IMR-90 (cell line): ENCODE data around the gene AUTS2. TPM values are rescaled to one million over a fixed set of nuclear protein-coding genes. Genes with fewer than 3 reads are reported as not detected.

Experiments used
- ATAC-seq: fragments of 200-7000 bp; cut with Tn5 transposase; 2 replicates; pipeline ENCODE4 v1.9.1; 2020; ENCODE audit warnings: low read depth, mild to moderate bottlenecking, moderate library complexity
- BruUV-seq: library from RNA; stranded (reverse); fragments of 400-500 nt; replicated peaks from 2 replicates; lab custom pipeline; 2021; lab: Mats Ljungman, UMichigan
- CTCF ChIA-PET: fragments of 300-600 bp; formaldehyde crosslinking; extraction: SDS; loops from one replicate; lab custom pipeline; 2021; ENCODE audit warnings: antibody characterized with exemption; lab: Yijun Ruan, JAX
- POLR2A ChIA-PET: fragments of 300-600 bp; sonication (Branson Sonifier 250); formaldehyde crosslinking; loops from one replicate; lab custom pipeline; 2022; ENCODE audit warnings: antibody characterized with exemption; ENCODE audit not compliant: unreplicated experiment; lab: Charles Lee
- DNase-seq: peaks from one replicate; pipeline ENCODE4 v3.0.0; 2013
- H2AFZ ChIP-seq: replicated peaks from 2 replicates; pipeline ENCODE3; 2013; ENCODE audit warnings: low read length, mild to moderate bottlenecking; ENCODE audit not compliant: poor library complexity
- H2AK5ac ChIP-seq: 2 replicates; pipeline ENCODE4 v1.6.1; 2013; ENCODE audit warnings: low read depth, low read length, inconsistent platforms
- H2AK9ac ChIP-seq: replicated peaks from 2 replicates; pipeline ENCODE3; 2013; ENCODE audit warnings: mild to moderate bottlenecking, low read depth, low read length, moderate library complexity; ENCODE audit not compliant: poor library complexity
- H2BK120ac ChIP-seq: 2 replicates; pipeline ENCODE4 v1.6.1; 2013; ENCODE audit warnings: low read depth, low read length, inconsistent platforms
- H2BK15ac ChIP-seq: 3 replicates; pipeline ENCODE4 v1.6.1; 2013; ENCODE audit warnings: low read depth, low read length, inconsistent platforms
- H2BK20ac ChIP-seq: 2 replicates; pipeline ENCODE4 v1.6.1; 2013; ENCODE audit warnings: low read depth, mild to moderate bottlenecking, inconsistent platforms, low read length, moderate library complexity
- H2BK5ac ChIP-seq: 2 replicates; pipeline ENCODE4 v1.6.1; 2013; ENCODE audit warnings: mild to moderate bottlenecking, low read depth, low read length, inconsistent platforms; ENCODE audit not compliant: poor library complexity, severe bottlenecking
- H3K14ac ChIP-seq: replicated peaks from 2 replicates; pipeline ENCODE4 v1.6.1; 2013; ENCODE audit warnings: low read depth, low read length, inconsistent platforms
- H3K18ac ChIP-seq: 2 replicates; pipeline ENCODE4 v1.6.1; 2013; ENCODE audit warnings: low read depth, low read length, control low read depth
- H3K23ac ChIP-seq: 2 replicates; pipeline ENCODE4 v1.6.1; 2013; ENCODE audit warnings: low read depth, low read length, inconsistent platforms
- H3K27ac ChIP-seq: 2 replicates; pipeline ENCODE4 v1.5.1; 2013; ENCODE audit warnings: mild to moderate bottlenecking, control low read depth, low read length; ENCODE audit not compliant: insufficient read depth
- H3K27me3 ChIP-seq: 2 replicates; pipeline ENCODE4 v1.6.1; 2013; ENCODE audit warnings: low read length; ENCODE audit not compliant: control insufficient read depth, insufficient read depth
- H3K36me3 ChIP-seq: 2 replicates; pipeline ENCODE4 v1.6.1; 2013; ENCODE audit warnings: low read length, mixed read lengths; ENCODE audit not compliant: control insufficient read depth, insufficient read depth
- H3K4ac ChIP-seq: 2 replicates; pipeline ENCODE4 v1.6.1; 2013; ENCODE audit warnings: low read depth, low read length, inconsistent platforms
- H3K4me1 ChIP-seq: 2 replicates; pipeline ENCODE4 v1.6.1; 2013; ENCODE audit warnings: low read length, mixed read lengths; ENCODE audit not compliant: control insufficient read depth, insufficient read depth
- H3K4me2 ChIP-seq: 2 replicates; pipeline ENCODE4 v1.6.1; 2013; ENCODE audit warnings: low read depth, mild to moderate bottlenecking, control low read depth, low read length, moderate library complexity
- H3K4me3 ChIP-seq: 2 replicates; pipeline ENCODE4 v1.5.1; 2013; ENCODE audit warnings: low read depth, mild to moderate bottlenecking, control low read depth, low read length, moderate library complexity; ENCODE audit not compliant: insufficient read depth
- H3K56ac ChIP-seq: 2 replicates; pipeline ENCODE4 v1.6.1; 2013; ENCODE audit warnings: low read length, inconsistent platforms; ENCODE audit not compliant: insufficient read depth; ENCODE audit errors: extremely low read depth
- H3K79me1 ChIP-seq, 2 experiments: 2 replicates each; pipeline ENCODE4 v1.6.1; 2013; ENCODE audit warnings: low read length in 2 of 2, inconsistent platforms in 1 of 2, low read depth in 1 of 2
- H3K9ac ChIP-seq: 2 replicates; pipeline ENCODE4 v1.6.1; 2013; ENCODE audit warnings: low read depth, low read length, control low read depth
- H3K9me1 ChIP-seq: 2 replicates; pipeline ENCODE4 v1.6.1; 2013; ENCODE audit warnings: low read length, inconsistent platforms; ENCODE audit not compliant: insufficient read depth
- H3K9me3 ChIP-seq: 2 replicates; pipeline ENCODE4 v1.6.1; 2013; ENCODE audit warnings: low read length; ENCODE audit not compliant: control insufficient read depth, insufficient read depth
- H4K20me1 ChIP-seq: 2 replicates; pipeline ENCODE4 v1.6.1; 2013; ENCODE audit warnings: low read length, inconsistent platforms; ENCODE audit not compliant: insufficient read depth
- H4K5ac ChIP-seq: 2 replicates; pipeline ENCODE4 v1.6.1; 2013; ENCODE audit warnings: mild to moderate bottlenecking, low read depth, low read length, control low read depth
- H4K8ac ChIP-seq, 2 experiments: 2 replicates each; pipeline ENCODE4 v1.6.1; 2013; ENCODE audit warnings: low read depth in 2 of 2, low read length in 2 of 2, control low read depth in 1 of 2, inconsistent platforms in 1 of 2
- H4K91ac ChIP-seq: 2 replicates; pipeline ENCODE4 v1.6.1; 2013; ENCODE audit warnings: low read depth, low read length, inconsistent platforms; ENCODE audit not compliant: insufficient read depth
- CEBPB ChIP-seq: IDR thresholded peaks from 2 replicates; pipeline ENCODE4 v1.6.1; 2012; ENCODE audit warnings: low read depth, low read length, improper control_type of control experiment
- CHD1 ChIP-seq: IDR thresholded peaks from 2 replicates; pipeline ENCODE4 v1.6.1; 2012; ENCODE audit warnings: low read depth, low read length, improper control_type of control experiment
- ELK1 ChIP-seq: fragments of 150-350 bp; IDR thresholded peaks from 2 replicates; pipeline ENCODE4 v1.6.1; 2016; ENCODE audit warnings: low read depth, mild to moderate bottlenecking, low read length, moderate library complexity, borderline replicate concordance
- FOS ChIP-seq: fragments of 150-350 bp; IDR thresholded peaks from 2 replicates; pipeline ENCODE4 v1.6.1; 2016; ENCODE audit warnings: low read depth, low read length
- MAFK ChIP-seq: IDR thresholded peaks from 2 replicates; pipeline ENCODE4 v1.6.1; 2012; ENCODE audit warnings: low read depth, low read length, improper control_type of control experiment
- MAZ ChIP-seq: IDR thresholded peaks from 2 replicates; pipeline ENCODE4 v1.6.1; 2012; ENCODE audit warnings: low read depth, mild to moderate bottlenecking, low read length, improper control_type of control experiment, moderate library complexity, borderline replicate concordance
- RAD21 ChIP-seq: IDR thresholded peaks from 2 replicates; pipeline ENCODE4 v1.6.1; 2012; ENCODE audit warnings: low read length, improper control_type of control experiment
- RCOR1 ChIP-seq: IDR thresholded peaks from 2 replicates; pipeline ENCODE4 v1.6.1; 2012; ENCODE audit warnings: mild to moderate bottlenecking, low read length, improper control_type of control experiment; ENCODE audit not compliant: insufficient replicate concordance
- RFX5 ChIP-seq: IDR thresholded peaks from 2 replicates; pipeline ENCODE4 v1.8.0; 2012; ENCODE audit warnings: low read depth, mild to moderate bottlenecking, low read length, moderate library complexity
- SMC3 ChIP-seq: fragments of 150-350 bp; IDR thresholded peaks from 2 replicates; pipeline ENCODE4 v1.6.1; 2016; ENCODE audit warnings: low read depth, mild to moderate bottlenecking, antibody characterized with exemption, low read length, moderate library complexity
- USF2 ChIP-seq: fragments of 150-350 bp; IDR thresholded peaks from 2 replicates; pipeline ENCODE4 v1.6.1; 2017; ENCODE audit warnings: mild to moderate bottlenecking, antibody characterized with exemption, low read length, low read depth
- WGBS, 2 experiments: methylation state at CpG; one replicate each; pipeline versions ENCODE4 v1.1.5 to v1.1.7; 2013; ENCODE audit warnings: missing lambda C conversion rate in 2 of 2; ENCODE audit not compliant: insufficient read length in 1 of 2; ENCODE audit errors: extremely low coverage in 2 of 2; 5-methylcytosine and 5-hydroxymethylcytosine counted together
- dilution Hi-C: fragments of 300-500 bp; cut with HindIII; formaldehyde crosslinking; loops from one replicate; pipeline ENCODE4 v1.14.3; 2018; ENCODE audit warnings: low sequenced_read_pairs; ENCODE audit not compliant: unreplicated experiment
- in situ Hi-C: fragments of 300-500 bp; cut with MboI; formaldehyde crosslinking; loops from 3 replicates; pipeline ENCODE4 v1.14.3; 2019; ENCODE audit warnings: low sequenced_read_pairs, inconsistent platforms, mixed read lengths
- intact Hi-C: fragments of 100-400 bp; cut with micrococcal nuclease; formaldehyde crosslinking; loops from 2 replicates; pipeline ENCODE4 v1.10.0; 2022
- polyA plus RNA-seq, 3 experiments: library from polyadenylated mRNA; depleted of rRNA; stranded (reverse); fragments of >200 nt; gene quantifications; 2 replicates each; pipeline ENCODE4 v1.2.3, GENCODE V29; 2012; ENCODE audit warnings: low replicate concordance in 1 of 3
- total RNA-seq: library from RNA; depleted of rRNA; stranded (reverse); fragments of >200 nt; gene quantifications from 2 replicates; pipeline ENCODE4 v1.2.3, GENCODE V29; 2012
- TF ChIP-seq, protein P1 (sequence below): conservative IDR thresholded peaks from 2 replicates; pipeline ENCODE4 v1.5.1; 2012; ENCODE audit warnings: mild to moderate bottlenecking, low read depth, low read length, improper control_type of control experiment

AUTS2 gene
- total and polyA plus RNA-seq, 2 of the 4 experiments (the other 2 are of a cell fraction), result 0.90 to 3.0 TPM

DNA sequence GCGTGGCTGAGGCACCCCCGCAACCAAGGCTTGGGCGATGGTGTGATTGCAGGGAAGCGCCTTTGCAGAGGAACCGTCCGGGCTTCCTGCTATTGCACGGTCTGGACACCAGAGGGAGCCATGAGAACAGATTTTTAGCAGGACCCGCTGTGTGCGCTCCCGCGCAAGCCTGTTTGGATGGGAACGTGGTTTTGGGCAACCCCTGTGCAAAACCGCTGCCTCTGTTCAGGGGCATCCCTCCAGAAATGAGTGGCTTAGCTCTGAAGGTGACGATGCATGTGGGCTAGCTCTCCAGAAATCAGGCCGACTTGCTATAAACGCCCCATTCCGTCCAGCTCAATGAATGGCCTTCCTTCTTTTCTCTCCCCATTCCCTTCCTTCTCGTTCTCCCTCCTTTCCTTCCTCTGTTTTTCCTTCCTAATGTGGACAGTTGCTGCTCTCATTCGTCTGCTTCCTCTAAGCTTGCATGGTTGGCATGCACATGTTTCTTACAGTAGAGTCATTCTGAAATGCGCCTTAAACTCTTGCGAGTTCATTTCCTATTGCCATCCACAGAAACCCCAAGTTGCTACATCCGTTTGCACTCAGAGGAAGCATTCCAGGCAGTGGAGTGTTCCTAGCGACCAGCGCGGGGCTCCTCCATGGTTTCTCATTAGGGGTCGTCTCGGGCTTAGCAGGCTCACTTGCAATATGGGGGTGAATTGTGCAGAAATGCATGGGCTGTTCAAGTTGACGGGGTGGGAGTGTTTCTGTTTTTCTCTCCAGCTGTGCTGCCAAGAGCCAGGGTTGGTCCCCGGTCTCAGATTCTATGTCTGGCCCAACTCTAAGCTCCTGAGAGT is 1231.2 kb downstream of the AUTS2 start:
- no peak overlapping the region for H3K4ac ChIP-seq
- ChIA-PET CTCF (interaction anchor here (1.0 kb wide), 1 partner anchor 48 kb away, joined by 3 read pairs; no protein-coding TSS in a partner anchor), POLR2A (no interaction called here)
- in situ Hi-C loops (loop anchor here (25.0 kb wide), 1 partner anchor 908 kb away; no protein-coding TSS in a partner anchor), intact Hi-C loops (loop anchor here (1.0 to 10.0 kb wide), 2 partner anchors 904 to 1435 kb away; no protein-coding TSS in a partner anchor), dilution Hi-C loops (no loop called here)
- H2AFZ ChIP-seq, result peak overlapping the region; percentile 44
- ATAC-seq, result peak; percentile 99
- H2BK20ac ChIP-seq, result no peak overlapping the region
- no peaks in the 10 kb centered on the region for H3K9me1 ChIP-seq
- no peaks in the 10 kb centered on the region; the same call in 1 of the 2 replicates for H3K27me3 ChIP-seq
- no peak overlapping the region for H2BK15ac ChIP-seq
- WGBS, 2 experiments, result 9% methylated on average over 7 of the region's 29 CpGs; no CpG with 5 or more reads in 1 of the 2 experiments
- no peak overlapping the region for H3K23ac ChIP-seq
- H2BK120ac ChIP-seq, result no peak overlapping the region
- H3K56ac ChIP-seq, result no peak overlapping the region
- no peak overlapping the region for H3K14ac ChIP-seq
- no peak overlapping the region for H3K9ac ChIP-seq
- no peaks in the 10 kb centered on the region for H3K36me3 ChIP-seq
- no peaks in the 10 kb centered on the region for H4K20me1 ChIP-seq
- H3K18ac ChIP-seq, result no peak overlapping the region
- H2AK9ac ChIP-seq, result no peak overlapping the region
- DNase-seq, result peak; percentile 56
- H3K79me1 ChIP-seq, result no peaks in the 10 kb centered on the region
- no peaks in the 10 kb centered on the region for H3K4me1 ChIP-seq
- H2BK5ac ChIP-seq, result no peak overlapping the region
- BruUV-seq, result no TSS peak
- H3K9me3 ChIP-seq, result no peaks in the 10 kb centered on the region
- H3K4me2 ChIP-seq, result peak overlapping the region; percentile 73
- no peak overlapping the region for H3K27ac ChIP-seq
- no peak overlapping the region for H4K8ac ChIP-seq
- no peak overlapping the region for H4K91ac ChIP-seq
- H3K4me3 ChIP-seq, result no peak overlapping the region
- TF ChIP-seq MAZ (no peak), SMC3 (peak; percentile 69), FOS (no peak), MAFK (no peak), ELK1 (no peak), CEBPB (no peak), RAD21 (peak; percentile 66), USF2 (no peak), RFX5 (no peak), RCOR1 (no peak), CHD1 (no peak)
- TF ChIP-seq, protein P1, sequence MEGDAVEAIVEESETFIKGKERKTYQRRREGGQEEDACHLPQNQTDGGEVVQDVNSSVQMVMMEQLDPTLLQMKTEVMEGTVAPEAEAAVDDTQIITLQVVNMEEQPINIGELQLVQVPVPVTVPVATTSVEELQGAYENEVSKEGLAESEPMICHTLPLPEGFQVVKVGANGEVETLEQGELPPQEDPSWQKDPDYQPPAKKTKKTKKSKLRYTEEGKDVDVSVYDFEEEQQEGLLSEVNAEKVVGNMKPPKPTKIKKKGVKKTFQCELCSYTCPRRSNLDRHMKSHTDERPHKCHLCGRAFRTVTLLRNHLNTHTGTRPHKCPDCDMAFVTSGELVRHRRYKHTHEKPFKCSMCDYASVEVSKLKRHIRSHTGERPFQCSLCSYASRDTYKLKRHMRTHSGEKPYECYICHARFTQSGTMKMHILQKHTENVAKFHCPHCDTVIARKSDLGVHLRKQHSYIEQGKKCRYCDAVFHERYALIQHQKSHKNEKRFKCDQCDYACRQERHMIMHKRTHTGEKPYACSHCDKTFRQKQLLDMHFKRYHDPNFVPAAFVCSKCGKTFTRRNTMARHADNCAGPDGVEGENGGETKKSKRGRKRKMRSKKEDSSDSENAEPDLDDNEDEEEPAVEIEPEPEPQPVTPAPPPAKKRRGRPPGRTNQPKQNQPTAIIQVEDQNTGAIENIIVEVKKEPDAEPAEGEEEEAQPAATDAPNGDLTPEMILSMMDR, result peak; percentile 75
- no peak overlapping the region for H4K5ac ChIP-seq
- no peak overlapping the region for H2AK5ac ChIP-seq
